Measurements from ENCODE around the gene ADNP2.
A peak's percentile ranks its signal among the peaks of the same experiment; 100 is the strongest.
"Not testable (repeated sequence)": the region's sequence is repeated elsewhere in the genome, so short reads cannot be mapped to it uniquely, and the experiment has no call there.

Gene ADNP2

GRCh38 chr18:80147418-80148325 is 38.6 kb downstream of the ADNP2 start:
- DNase-seq: peak; percentile 84

GRCh38 chr18:80148326-80149199 is 39.5 kb downstream of the ADNP2 start:
- DNase-seq: no peak

GRCh38 chr18:80149667-80150066 is 40.6 kb downstream of the ADNP2 start:
- no peak for DNase-seq

- no peak for DNase-seq
Measured at GRCh38 chr18:80154293-80154692, 45.2 kb downstream of the ADNP2 start.

GRCh38 chr18:80157708-80158343 is 48.8 kb downstream of the ADNP2 start:
- DNase-seq: peak; percentile 66

- DNase-seq: no peak
Measured at GRCh38 chr18:80158365-80158764, 49.3 kb downstream of the ADNP2 start.

GRCh38 chr18:80159713-80160636 is 50.9 kb downstream of the ADNP2 start:
- DNase-seq: peak; percentile 46

- no peak for DNase-seq
Measured at GRCh38 chr18:80161781-80162417, 52.8 kb downstream of the ADNP2 start.

- no peak for DNase-seq
Measured at GRCh38 chr18:80163183-80163582, 54.1 kb downstream of the ADNP2 start.

- not testable (repeated sequence) for DNase-seq
Measured at GRCh38 chr18:80164727-80165355, 55.8 kb downstream of the ADNP2 start.

- no peak for DNase-seq
Measured at GRCh38 chr18:80166240-80166639, 57.2 kb downstream of the ADNP2 start.

GRCh38 chr18:80166725-80167124 is 57.7 kb downstream of the ADNP2 start:
- no peak for DNase-seq

- DNase-seq: no peak
Measured at GRCh38 chr18:80167331-80167730, 58.3 kb downstream of the ADNP2 start.

GRCh38 chr18:80167931-80168330 is 58.9 kb downstream of the ADNP2 start:
- no peak for DNase-seq

GRCh38 chr18:80168346-80168745 is 59.3 kb downstream of the ADNP2 start:
- peak; percentile 64 for DNase-seq

GRCh38 chr18:80168982-80169381 is 59.9 kb downstream of the ADNP2 start:
- DNase-seq: no peak

- DNase-seq: no peak
Measured at GRCh38 chr18:80169607-80170006, 60.5 kb downstream of the ADNP2 start.

- no peak for DNase-seq
Measured at GRCh38 chr18:80170395-80171053, 61.5 kb downstream of the ADNP2 start.

GRCh38 chr18:80171054-80171872 is 62.2 kb downstream of the ADNP2 start:
- DNase-seq: peak; percentile 55

Measured in fibroblast of skin of scalp (primary cell).